HG03175 (cell line): ENCODE data around the gene SLC38A1.
"Not testable (repeated sequence)": the region's sequence is repeated elsewhere in the genome, so short reads cannot be mapped to it uniquely, and the experiment has no call there.

Source experiments
- ATAC-seq: cut with Tn5 transposase; IDR thresholded peaks from one replicate; pipeline ENCODE4 v1.9.1; 2021; ENCODE audit warnings: mild to moderate bottlenecking, moderate library complexity; ENCODE audit not compliant: unreplicated experiment

The SLC38A1 gene

DNA sequence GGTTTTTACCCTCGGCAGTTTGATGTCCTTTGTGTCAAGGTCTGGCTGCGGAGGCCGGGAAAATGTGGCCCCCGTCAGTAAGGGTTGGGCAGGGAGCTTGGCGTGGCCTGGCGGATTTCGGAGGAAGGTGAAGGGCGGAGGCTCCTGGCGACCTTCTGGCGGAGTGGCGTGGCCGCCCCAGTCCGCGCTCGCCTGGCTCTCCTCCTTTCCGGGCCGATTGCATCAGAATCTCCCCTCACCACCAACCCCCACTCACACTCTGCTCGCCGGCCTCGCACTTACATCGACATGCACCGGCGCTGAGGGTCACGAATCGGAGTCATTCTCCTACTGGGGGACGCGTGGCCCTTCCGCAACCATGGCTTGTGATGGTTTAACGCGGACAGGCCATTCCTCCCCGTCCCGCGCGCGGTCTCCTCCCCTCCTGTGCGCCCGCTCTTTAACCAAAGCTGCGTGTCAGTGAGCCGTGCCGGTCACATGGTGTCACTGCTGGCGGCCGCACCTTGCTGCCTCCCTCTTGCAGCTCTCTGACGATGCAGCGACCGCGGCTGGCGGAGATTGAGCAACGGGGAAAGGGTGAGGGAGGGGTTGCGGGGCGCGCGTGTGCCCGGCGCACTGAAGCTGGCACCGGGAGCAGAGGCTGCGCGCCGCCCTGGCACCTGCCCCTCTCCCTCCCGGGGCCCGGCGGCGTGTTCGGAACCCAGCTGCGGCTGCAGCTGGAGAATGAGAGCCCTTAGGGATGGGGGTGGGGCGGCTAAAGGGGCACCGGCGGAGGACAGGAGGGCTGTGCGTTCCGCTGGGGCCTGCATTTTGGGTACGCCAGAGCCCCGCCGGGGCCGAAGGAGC, at the start of gene SLC38A1:
Gene SLC38A1, minus strand, starts transcription at position 461 of the 846 bp plus-strand sequence. CDS start 29,243 bp downstream, outside the sequence.
- peak; percentile 74 for ATAC-seq

DNA sequence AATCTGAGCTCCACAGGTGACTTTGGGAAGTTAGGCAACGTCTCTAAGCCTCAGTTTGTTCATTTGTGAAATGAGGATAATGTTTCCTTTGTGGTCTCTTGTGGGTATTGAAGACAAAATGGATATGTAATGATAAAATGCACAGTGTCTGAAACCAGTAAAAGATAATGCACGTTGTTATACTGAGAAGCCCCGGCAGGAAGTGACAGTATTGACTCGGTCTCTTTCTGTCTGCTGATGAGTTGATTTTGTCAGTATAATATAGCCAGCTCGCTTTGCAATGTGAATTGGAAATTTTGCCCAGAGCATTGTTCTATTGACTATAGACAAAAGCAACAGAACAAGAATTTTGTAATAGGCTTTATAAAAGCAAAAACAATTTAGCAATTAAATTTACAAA, 49.2 kb upstream of the SLC38A1 start:
- no peak for ATAC-seq

DNA sequence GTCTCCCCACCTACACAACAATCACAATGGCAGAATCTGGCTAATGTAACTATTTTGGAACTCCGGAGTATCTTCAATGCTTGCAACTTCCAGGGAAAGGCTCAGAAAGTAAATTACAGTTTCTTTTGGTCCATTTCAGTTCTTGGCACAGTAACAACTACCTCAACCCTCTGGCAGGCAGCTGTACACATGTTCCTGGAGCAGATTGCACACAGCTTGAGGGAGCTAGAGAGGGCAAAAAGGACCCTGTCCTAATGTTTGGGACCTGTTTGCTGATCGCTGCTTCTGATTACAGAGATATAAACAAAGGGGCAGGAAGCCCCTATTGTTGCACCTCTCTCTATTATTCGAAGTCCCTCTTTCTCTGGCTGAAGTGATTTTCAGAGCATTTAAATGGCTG, 35.2 kb upstream of the SLC38A1 start:
- no peak for ATAC-seq

DNA sequence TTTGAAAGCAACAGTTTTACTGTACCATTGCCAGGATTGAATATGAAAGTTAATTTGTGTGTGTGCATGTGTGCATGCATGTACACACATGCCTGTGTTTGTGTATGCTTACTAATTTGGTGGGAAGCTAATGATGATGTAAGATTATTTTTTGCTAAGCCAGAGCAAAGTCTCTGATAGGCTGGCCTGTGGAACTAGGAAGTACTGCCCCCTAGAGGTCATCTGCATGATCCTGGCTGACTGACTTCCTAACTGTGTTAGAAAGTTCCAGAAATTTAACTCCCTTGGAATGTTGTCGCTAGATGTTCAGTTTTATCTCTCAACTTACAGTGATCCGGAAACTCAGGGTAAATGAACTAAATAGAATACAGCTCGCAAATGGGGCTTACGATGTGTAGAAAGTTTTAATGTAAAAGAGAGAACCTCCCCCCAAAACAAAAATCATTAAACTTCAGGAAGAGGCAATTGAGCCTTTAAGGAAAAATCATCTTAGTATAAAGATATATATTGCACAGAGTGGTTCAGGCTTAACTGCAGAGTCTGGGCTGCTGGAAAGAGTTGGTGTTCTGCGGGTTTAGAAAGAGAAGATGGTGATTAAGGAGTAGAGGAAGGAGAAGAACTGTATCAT, 34.3 kb upstream of the SLC38A1 start:
- no peak for ATAC-seq

DNA sequence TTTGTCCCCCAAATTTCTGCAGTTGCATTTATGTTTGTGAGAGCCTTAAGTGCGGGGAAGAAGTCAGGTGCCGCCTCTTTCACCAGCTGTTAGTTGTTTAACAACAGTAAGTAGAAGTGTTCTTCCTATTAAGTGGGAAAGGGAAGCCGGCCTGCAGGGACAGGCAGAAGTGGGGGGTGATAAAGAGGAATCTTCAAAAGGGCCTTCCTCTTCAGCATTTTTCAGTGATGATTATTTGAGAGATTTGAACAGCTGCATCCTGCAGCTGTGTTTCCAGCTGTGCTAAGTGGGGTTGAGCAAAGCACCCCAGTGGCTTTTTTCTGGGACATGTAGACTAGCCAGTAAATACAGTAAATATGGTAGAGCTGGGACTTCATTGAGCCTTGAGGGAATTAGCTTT, 32.1 kb upstream of the SLC38A1 start:
- ATAC-seq: no peak

DNA sequence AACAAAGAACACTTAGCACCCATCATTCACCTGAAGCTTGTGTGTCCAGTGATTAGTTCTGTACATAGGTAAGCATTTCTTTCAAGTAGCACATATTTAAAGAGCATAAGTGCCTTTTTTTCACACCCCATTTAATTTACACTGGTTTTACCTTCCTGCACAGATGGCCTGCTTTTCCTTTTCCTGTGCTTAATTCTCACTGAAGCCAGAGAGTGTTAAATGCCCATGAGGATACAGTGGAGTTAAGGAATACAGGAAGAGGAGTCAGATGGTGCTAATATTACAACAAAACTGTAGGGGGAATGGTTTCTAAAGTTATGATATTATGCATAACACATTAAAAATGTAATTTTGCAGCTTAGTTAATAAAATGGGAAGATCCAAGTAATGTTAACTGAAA, 31.0 kb upstream of the SLC38A1 start:
- no peak for ATAC-seq

DNA sequence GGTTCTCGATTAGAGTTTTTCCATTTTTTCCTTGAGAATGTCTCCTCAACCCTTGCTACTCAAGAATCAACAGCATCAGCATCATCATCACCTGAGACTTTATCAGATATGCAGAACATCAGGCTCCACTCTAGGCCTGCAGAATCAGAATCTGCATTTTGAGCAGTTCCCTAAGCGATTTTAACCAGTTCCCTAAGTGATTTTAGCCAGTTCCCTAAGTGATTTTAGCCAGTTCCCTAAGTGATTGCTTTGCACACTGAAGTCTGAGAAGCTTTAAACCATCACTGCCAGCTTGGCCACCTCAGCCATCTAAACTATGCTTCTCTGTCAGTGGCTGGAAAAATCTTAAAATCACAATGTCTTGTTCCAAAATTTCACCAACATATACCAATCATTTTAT, 29.4 kb upstream of the SLC38A1 start:
- ATAC-seq: no peak

DNA sequence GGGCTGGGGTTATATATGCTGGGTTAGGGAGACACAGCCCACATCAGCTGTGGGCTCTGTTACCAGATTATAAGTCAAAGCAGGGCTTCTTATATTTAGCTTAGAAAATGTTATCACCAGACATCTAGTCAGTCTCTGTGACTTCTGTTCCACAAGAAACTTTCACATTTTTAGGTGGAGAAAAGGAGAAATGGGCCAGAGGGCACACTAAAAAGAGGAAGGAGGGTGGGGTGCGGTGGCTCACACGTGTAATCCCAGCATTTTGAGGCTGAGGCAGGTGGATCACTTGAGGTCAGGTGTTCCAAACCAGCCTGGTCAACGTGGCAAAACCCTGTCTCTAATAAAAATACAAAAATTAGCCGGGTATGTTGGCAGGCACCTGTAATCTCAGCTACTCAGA, 28.0 kb upstream of the SLC38A1 start:
- no peak for ATAC-seq

DNA sequence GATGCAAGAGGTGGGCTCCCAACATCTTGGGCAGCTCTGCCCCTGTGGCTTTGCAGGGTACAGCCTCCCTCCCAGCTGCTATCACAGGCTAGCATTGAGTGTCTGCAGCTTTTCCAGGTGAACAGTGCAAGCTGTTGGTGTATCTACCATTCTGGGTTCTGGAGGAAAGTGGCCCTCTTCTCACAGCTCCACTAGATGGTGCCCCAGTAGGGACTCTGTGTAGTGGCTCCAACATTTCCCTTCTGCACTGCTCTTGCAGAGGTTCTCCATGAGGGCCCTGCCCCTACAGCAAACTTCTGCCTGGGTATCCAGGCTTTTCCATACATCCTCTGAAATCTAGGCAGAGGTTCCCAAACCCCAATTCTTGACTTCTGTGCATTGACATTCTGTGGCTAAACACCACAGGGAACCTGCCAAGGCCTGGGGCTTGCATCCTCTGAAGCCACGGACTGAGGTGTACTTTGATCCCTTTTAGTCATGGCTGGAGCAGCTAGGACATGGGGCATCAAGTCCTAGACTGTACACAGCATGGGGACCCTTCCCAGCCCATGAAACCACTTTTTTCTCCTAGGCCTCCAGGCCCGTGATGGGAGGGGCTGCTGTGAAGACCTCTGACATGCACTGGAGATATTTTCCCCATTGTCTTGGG, 24.0 kb upstream of the SLC38A1 start:
- no peak for ATAC-seq

DNA sequence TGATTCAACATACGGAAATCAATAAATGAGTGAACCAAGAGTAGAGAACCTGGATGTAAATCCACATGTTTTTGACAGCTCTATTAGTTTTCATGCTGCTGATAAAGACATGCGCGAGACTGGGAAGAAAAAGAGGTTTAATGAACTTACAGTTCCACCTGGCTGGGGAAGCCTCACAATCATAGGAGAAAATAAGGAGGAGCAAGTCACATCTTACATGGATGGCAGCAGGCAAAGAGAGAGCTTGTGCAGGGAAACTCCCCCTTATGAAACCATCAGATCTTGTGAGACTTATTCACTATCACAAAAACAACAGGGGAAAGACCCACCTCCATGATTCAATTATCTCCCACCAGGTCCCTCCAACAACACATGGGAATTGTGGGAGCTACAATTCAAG, 23.1 kb upstream of the SLC38A1 start:
- not testable (repeated sequence) for ATAC-seq

DNA sequence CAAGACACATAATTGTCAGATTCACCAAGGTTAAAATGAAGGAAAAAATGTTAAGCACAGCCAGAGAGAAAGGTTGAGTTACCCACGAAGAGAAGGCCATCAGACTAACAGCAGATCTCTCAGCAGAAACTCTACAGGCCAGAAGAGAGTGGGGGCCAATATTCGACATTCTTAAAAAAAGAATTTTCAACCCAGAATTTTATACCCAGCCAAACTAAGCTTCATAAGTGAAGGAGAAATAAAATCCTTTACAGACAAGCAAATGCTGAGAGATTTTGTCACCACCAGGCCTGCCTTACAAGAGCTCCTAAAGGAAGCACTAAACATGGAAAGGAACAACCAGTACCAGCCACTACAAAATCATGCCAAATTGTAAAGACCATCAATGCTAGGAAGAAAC, 16.3 kb upstream of the SLC38A1 start:
- not testable (repeated sequence) for ATAC-seq

DNA sequence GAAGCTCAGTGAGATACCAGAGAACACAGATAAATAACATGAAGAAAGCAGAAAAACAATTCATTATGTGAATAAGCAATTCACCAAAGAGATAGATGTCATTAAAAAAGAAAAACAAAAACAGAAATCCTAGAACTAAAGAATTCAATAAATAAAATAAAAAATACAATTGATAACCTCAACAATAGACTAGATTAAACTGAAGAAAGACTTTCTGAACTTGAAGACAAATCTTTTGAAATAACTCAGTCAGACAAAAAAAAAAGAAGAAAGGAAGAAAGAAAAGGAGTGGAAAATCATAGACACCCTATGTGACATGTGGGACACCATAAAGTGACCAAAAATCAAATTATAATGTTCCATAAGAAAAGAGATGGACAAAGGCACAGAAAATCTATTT, 14.0 kb upstream of the SLC38A1 start:
- ATAC-seq: no peak

DNA sequence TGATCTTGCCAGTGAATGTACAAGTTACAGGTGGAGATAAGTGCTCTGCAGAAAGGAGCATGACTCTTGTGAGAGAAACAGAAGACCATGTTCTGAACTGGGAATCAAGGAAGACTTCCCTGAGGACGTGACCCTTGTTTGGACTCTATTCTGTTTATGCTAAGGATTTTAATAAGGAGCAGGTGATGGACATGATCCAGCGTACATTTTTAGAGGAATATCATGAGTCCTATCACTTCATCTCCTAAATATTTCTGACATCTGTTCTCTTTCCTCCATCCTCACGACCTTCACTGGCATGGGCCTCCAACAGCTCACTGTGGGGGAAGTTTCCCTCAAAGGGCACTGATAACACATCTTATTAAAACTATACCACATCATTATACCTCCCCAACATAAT, 7.9 kb upstream of the SLC38A1 start:
- ATAC-seq: no peak

DNA sequence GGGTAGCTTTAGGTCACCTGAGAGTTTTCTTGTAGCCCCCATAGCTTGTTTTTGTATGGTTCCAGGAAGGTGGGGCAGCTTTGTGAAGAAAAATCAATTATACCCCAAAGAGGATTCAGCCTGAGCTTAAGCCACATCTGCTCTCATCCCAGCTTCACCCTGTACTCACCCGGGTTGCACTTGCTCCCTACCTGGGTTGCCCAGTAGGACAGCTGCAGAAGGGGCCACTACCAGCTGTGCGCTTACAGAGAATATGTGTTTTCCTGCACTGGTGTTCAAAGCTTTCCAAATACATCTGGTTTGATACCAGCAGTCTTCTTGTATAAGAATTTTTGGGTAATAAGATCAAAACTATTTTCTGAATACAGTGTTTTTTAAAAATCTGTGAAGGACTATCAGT, 3.0 kb upstream of the SLC38A1 start:
- no peak for ATAC-seq

DNA sequence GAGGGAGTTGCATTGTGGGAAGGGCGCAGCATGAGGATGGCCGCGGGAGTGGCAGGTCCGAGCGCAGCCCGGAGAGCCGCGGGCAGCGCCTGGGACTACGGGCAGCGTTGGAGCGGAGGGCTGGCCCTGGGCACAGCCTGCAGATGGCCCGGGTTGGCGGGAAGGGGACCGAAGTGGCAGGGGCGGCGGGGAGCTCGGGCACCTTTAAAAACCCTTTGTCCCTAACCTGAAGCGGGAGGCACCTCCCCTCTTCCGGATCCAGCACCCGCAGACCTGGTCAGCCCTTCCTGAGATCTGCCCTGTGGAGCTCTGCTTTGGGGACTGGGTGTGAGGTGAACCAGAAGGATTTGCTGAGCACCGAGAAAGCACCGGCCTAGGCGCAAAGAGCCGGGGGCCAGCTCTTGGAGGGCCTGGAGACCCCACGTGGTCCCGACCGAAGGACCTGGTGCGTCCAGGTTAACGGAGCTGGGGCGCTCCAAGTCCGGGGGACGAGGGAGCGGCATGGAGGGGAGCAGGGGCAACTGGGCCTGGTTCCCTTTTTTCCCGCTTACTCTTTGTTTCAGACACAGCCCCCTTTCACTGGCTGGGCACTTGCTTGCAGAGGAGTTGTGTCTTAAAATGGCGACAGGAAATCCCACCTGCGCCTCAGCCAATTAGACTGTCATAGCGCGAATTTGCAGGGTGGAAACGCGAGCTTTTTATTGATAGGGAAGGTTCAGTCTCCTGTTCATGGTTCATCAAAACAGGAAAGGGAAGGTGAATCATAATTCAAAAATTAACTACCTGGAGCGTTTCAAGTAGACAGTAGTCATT, 792 bp upstream of the SLC38A1 start:
- peak; percentile 21 for ATAC-seq

DNA sequence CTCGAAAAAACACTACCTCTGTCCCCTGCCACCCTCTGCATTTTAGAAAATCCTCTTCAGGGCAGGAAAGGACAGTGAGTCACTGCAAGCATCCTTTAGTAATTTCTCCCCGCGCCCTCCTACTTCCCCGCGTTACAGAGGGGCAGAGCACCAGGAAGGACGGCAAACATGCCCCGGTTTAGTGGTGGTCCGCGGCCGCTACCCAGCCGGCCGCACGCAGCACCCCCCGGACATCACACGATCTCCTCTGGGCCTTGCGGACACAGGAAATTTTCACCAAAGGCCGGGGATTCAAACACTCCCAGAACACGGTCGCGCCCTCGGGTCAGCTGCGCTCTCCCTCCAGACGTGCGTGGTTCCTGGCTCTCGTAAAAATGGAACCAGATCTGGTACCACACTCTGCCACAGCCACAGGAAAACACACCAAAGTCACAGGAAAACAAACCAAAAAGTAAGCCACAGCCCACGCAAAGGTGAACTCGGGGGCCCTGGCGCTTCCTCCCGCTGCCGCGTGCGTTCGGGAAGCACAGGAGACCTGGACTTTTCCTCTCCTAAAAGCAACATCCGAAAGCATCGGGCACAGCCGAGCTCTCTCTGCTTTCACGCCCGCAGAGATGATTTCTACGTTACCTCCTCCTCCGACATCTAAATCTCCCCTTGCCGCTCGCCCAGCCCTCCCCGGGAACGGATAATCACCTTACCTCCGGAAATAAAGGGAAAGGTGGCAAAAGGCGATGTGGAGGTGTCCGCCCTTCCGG, 839 bp downstream of the SLC38A1 start:
- ATAC-seq: no peak

DNA sequence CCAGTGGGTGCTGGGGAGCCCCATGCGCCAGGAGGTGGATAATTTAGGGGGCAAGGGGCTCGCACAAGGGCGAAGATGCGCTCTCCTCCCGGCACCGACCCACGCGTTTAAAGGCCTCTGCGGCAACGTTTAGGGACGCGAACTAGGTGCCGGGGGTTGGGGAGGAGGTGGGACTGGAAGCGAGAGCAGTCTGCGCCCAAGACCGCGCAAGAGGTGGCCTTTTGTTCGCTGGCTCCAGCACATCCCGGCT, 1.3 kb downstream of the SLC38A1 start:
- ATAC-seq: no peak

DNA sequence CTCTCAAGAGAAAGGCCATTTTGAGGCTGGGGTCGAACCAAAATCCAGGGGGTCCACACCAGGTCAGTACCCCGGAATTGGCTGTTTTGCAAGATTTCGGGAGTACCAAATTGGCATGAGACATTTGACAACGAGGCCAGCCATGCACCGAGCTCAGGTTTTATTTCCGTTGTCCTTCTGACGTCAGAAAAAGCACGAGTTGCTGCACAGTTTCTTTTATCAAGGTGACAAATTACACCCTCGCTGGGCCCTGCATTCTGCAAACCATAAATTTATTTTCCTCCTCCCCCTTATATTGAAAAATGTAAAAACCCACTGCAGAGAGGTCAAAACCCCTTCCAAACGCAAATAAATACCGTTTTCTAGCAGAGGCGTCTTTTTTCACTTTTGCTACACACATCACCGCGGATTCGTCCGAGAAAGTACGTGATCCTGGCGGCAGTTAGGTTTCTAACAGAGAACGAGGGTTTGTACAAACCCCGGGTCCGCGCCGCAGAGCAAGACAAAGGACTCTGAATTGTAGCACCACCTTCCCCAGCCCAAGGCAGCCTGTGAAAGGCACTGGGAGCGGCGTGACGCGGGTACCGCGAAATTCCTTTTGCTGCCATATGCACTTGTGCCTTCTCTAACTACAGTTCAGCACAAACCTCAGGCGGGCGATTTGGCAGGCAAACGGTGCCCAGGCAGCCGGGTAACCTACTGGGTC, 1.8 kb downstream of the SLC38A1 start:
- ATAC-seq: no peak

DNA sequence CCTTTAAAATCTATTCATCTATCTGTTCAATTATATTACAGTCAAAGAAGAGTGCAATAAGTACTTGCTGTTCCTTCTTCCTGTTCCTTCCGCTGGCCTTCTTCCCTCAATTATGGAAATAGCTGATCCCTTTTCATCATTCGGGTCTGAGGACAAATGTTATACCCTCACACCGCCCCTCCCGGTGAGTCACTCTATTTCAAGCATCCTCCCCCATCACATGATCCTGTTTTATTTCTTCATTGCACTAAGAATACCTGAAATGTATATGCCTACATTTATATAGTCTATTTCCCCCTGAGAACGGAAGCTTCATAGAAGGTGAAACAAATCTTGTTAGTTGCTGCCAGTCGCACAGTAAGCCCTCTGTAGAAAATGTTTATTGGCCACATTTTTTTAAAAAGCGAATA, 2.5 kb downstream of the SLC38A1 start:
- no peak for ATAC-seq

DNA sequence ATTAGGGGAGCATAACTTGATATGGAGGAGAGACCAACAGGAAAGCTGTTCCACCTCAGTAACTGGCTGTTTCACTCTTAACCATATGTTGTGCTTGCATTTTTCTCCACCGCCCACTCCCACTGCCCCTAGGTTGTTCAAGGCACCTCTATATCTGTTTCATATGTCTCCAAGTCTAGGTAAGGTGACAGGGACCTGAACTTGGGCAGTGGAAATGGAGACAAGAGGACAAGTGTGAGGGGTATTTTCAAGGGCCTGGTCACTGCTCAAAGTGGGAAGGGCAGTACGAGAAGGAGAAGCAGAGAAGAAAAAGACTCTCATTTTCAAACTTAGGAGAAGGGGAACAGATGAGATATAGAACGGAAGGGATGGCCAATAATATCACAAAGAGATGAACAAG, 3.1 kb downstream of the SLC38A1 start:
- ATAC-seq: no peak
